IMR-90 (cell line): ENCODE results near the gene CPNE6. TPM values are rescaled to one million over a fixed set of nuclear protein-coding genes. Genes with fewer than 3 reads are reported as not detected.

Experiments
- ATAC-seq: fragments of 200-7000 bp; cut with Tn5 transposase; 2 replicates; pipeline ENCODE4 v1.9.1; 2020; ENCODE audit warnings: low read depth, mild to moderate bottlenecking, moderate library complexity
- BruUV-seq: library from RNA; stranded (reverse); fragments of 400-500 nt; replicated peaks from 2 replicates; lab custom pipeline; 2021; lab: Mats Ljungman, UMichigan
- CTCF ChIA-PET: fragments of 300-600 bp; formaldehyde crosslinking; extraction: SDS; loops from one replicate; lab custom pipeline; 2021; ENCODE audit warnings: antibody characterized with exemption; lab: Yijun Ruan, JAX
- POLR2A ChIA-PET: fragments of 300-600 bp; sonication (Branson Sonifier 250); formaldehyde crosslinking; loops from one replicate; lab custom pipeline; 2022; ENCODE audit warnings: antibody characterized with exemption; ENCODE audit not compliant: unreplicated experiment; lab: Charles Lee
- DNase-seq: peaks from one replicate; pipeline ENCODE4 v3.0.0; 2013
- H2AFZ ChIP-seq: replicated peaks from 2 replicates; pipeline ENCODE3; 2013; ENCODE audit warnings: low read length, mild to moderate bottlenecking; ENCODE audit not compliant: poor library complexity
- H2AK5ac ChIP-seq: 2 replicates; pipeline ENCODE4 v1.6.1; 2013; ENCODE audit warnings: low read depth, low read length, inconsistent platforms
- H2AK9ac ChIP-seq: replicated peaks from 2 replicates; pipeline ENCODE3; 2013; ENCODE audit warnings: mild to moderate bottlenecking, low read depth, low read length, moderate library complexity; ENCODE audit not compliant: poor library complexity
- H2BK120ac ChIP-seq: 2 replicates; pipeline ENCODE4 v1.6.1; 2013; ENCODE audit warnings: low read depth, low read length, inconsistent platforms
- H2BK15ac ChIP-seq: 3 replicates; pipeline ENCODE4 v1.6.1; 2013; ENCODE audit warnings: low read depth, low read length, inconsistent platforms
- H2BK20ac ChIP-seq: 2 replicates; pipeline ENCODE4 v1.6.1; 2013; ENCODE audit warnings: low read depth, mild to moderate bottlenecking, inconsistent platforms, low read length, moderate library complexity
- H2BK5ac ChIP-seq: 2 replicates; pipeline ENCODE4 v1.6.1; 2013; ENCODE audit warnings: mild to moderate bottlenecking, low read depth, low read length, inconsistent platforms; ENCODE audit not compliant: poor library complexity, severe bottlenecking
- H3K14ac ChIP-seq: replicated peaks from 2 replicates; pipeline ENCODE4 v1.6.1; 2013; ENCODE audit warnings: low read depth, low read length, inconsistent platforms
- H3K18ac ChIP-seq: 2 replicates; pipeline ENCODE4 v1.6.1; 2013; ENCODE audit warnings: low read depth, low read length, control low read depth
- H3K23ac ChIP-seq: 2 replicates; pipeline ENCODE4 v1.6.1; 2013; ENCODE audit warnings: low read depth, low read length, inconsistent platforms
- H3K27ac ChIP-seq: 2 replicates; pipeline ENCODE4 v1.5.1; 2013; ENCODE audit warnings: mild to moderate bottlenecking, control low read depth, low read length; ENCODE audit not compliant: insufficient read depth
- H3K27me3 ChIP-seq: 2 replicates; pipeline ENCODE4 v1.6.1; 2013; ENCODE audit warnings: low read length; ENCODE audit not compliant: control insufficient read depth, insufficient read depth
- H3K36me3 ChIP-seq: 2 replicates; pipeline ENCODE4 v1.6.1; 2013; ENCODE audit warnings: low read length, mixed read lengths; ENCODE audit not compliant: control insufficient read depth, insufficient read depth
- H3K4ac ChIP-seq: 2 replicates; pipeline ENCODE4 v1.6.1; 2013; ENCODE audit warnings: low read depth, low read length, inconsistent platforms
- H3K4me1 ChIP-seq: 2 replicates; pipeline ENCODE4 v1.6.1; 2013; ENCODE audit warnings: low read length, mixed read lengths; ENCODE audit not compliant: control insufficient read depth, insufficient read depth
- H3K4me2 ChIP-seq: 2 replicates; pipeline ENCODE4 v1.6.1; 2013; ENCODE audit warnings: low read depth, mild to moderate bottlenecking, control low read depth, low read length, moderate library complexity
- H3K4me3 ChIP-seq: 2 replicates; pipeline ENCODE4 v1.5.1; 2013; ENCODE audit warnings: low read depth, mild to moderate bottlenecking, control low read depth, low read length, moderate library complexity; ENCODE audit not compliant: insufficient read depth
- H3K56ac ChIP-seq: 2 replicates; pipeline ENCODE4 v1.6.1; 2013; ENCODE audit warnings: low read length, inconsistent platforms; ENCODE audit not compliant: insufficient read depth; ENCODE audit errors: extremely low read depth
- H3K79me1 ChIP-seq, 2 experiments: 2 replicates each; pipeline ENCODE4 v1.6.1; 2013; ENCODE audit warnings: low read length in 2 of 2, inconsistent platforms in 1 of 2, low read depth in 1 of 2
- H3K9ac ChIP-seq: 2 replicates; pipeline ENCODE4 v1.6.1; 2013; ENCODE audit warnings: low read depth, low read length, control low read depth
- H3K9me1 ChIP-seq: 2 replicates; pipeline ENCODE4 v1.6.1; 2013; ENCODE audit warnings: low read length, inconsistent platforms; ENCODE audit not compliant: insufficient read depth
- H3K9me3 ChIP-seq: 2 replicates; pipeline ENCODE4 v1.6.1; 2013; ENCODE audit warnings: low read length; ENCODE audit not compliant: control insufficient read depth, insufficient read depth
- H4K20me1 ChIP-seq: 2 replicates; pipeline ENCODE4 v1.6.1; 2013; ENCODE audit warnings: low read length, inconsistent platforms; ENCODE audit not compliant: insufficient read depth
- H4K5ac ChIP-seq: 2 replicates; pipeline ENCODE4 v1.6.1; 2013; ENCODE audit warnings: mild to moderate bottlenecking, low read depth, low read length, control low read depth
- H4K8ac ChIP-seq, 2 experiments: 2 replicates each; pipeline ENCODE4 v1.6.1; 2013; ENCODE audit warnings: low read depth in 2 of 2, low read length in 2 of 2, control low read depth in 1 of 2, inconsistent platforms in 1 of 2
- H4K91ac ChIP-seq: 2 replicates; pipeline ENCODE4 v1.6.1; 2013; ENCODE audit warnings: low read depth, low read length, inconsistent platforms; ENCODE audit not compliant: insufficient read depth
- BHLHE40 ChIP-seq: fragments of 150-350 bp; IDR thresholded peaks from 2 replicates; pipeline ENCODE4 v1.6.1; 2016; ENCODE audit warnings: mild to moderate bottlenecking, low read depth, low read length
- CEBPB ChIP-seq: IDR thresholded peaks from 2 replicates; pipeline ENCODE4 v1.6.1; 2012; ENCODE audit warnings: low read depth, low read length, improper control_type of control experiment
- CHD1 ChIP-seq: IDR thresholded peaks from 2 replicates; pipeline ENCODE4 v1.6.1; 2012; ENCODE audit warnings: low read depth, low read length, improper control_type of control experiment
- MAFK ChIP-seq: IDR thresholded peaks from 2 replicates; pipeline ENCODE4 v1.6.1; 2012; ENCODE audit warnings: low read depth, low read length, improper control_type of control experiment
- MAZ ChIP-seq: IDR thresholded peaks from 2 replicates; pipeline ENCODE4 v1.6.1; 2012; ENCODE audit warnings: low read depth, mild to moderate bottlenecking, low read length, improper control_type of control experiment, moderate library complexity, borderline replicate concordance
- NFE2L2 ChIP-seq: fragments of 150-350 bp; IDR thresholded peaks from 2 replicates; pipeline ENCODE4 v1.6.1; 2016; ENCODE audit warnings: low read depth, mild to moderate bottlenecking, low read length
- POLR2A ChIP-seq: IDR thresholded peaks from 2 replicates; pipeline ENCODE4 v1.6.1; 2012; ENCODE audit warnings: mild to moderate bottlenecking, low read depth, low read length
- RAD21 ChIP-seq: IDR thresholded peaks from 2 replicates; pipeline ENCODE4 v1.6.1; 2012; ENCODE audit warnings: low read length, improper control_type of control experiment
- RCOR1 ChIP-seq: IDR thresholded peaks from 2 replicates; pipeline ENCODE4 v1.6.1; 2012; ENCODE audit warnings: mild to moderate bottlenecking, low read length, improper control_type of control experiment; ENCODE audit not compliant: insufficient replicate concordance
- RFX5 ChIP-seq: IDR thresholded peaks from 2 replicates; pipeline ENCODE4 v1.8.0; 2012; ENCODE audit warnings: low read depth, mild to moderate bottlenecking, low read length, moderate library complexity
- WGBS, 2 experiments: methylation state at CpG; one replicate each; pipeline versions ENCODE4 v1.1.5 to v1.1.7; 2013; ENCODE audit warnings: missing lambda C conversion rate in 2 of 2; ENCODE audit not compliant: insufficient read length in 1 of 2; ENCODE audit errors: extremely low coverage in 2 of 2; 5-methylcytosine and 5-hydroxymethylcytosine counted together
- dilution Hi-C: fragments of 300-500 bp; cut with HindIII; formaldehyde crosslinking; loops from one replicate; pipeline ENCODE4 v1.14.3; 2018; ENCODE audit warnings: low sequenced_read_pairs; ENCODE audit not compliant: unreplicated experiment
- in situ Hi-C: fragments of 300-500 bp; cut with MboI; formaldehyde crosslinking; loops from 3 replicates; pipeline ENCODE4 v1.14.3; 2019; ENCODE audit warnings: low sequenced_read_pairs, inconsistent platforms, mixed read lengths
- intact Hi-C: fragments of 100-400 bp; cut with micrococcal nuclease; formaldehyde crosslinking; loops from 2 replicates; pipeline ENCODE4 v1.10.0; 2022
- polyA plus RNA-seq, 3 experiments: library from polyadenylated mRNA; depleted of rRNA; stranded (reverse); fragments of >200 nt; gene quantifications; 2 replicates each; pipeline ENCODE4 v1.2.3, GENCODE V29; 2012; ENCODE audit warnings: low replicate concordance in 1 of 3
- total RNA-seq: library from RNA; depleted of rRNA; stranded (reverse); fragments of >200 nt; gene quantifications from 2 replicates; pipeline ENCODE4 v1.2.3, GENCODE V29; 2012
- TF ChIP-seq, protein P1 (sequence below): conservative IDR thresholded peaks from 2 replicates; pipeline ENCODE4 v1.5.1; 2012; ENCODE audit warnings: mild to moderate bottlenecking, low read depth, low read length, improper control_type of control experiment
- TF ChIP-seq, protein P2 (sequence below): fragments of 150-350 bp; IDR thresholded peaks from 2 replicates; pipeline ENCODE4 v1.6.1; 2016; ENCODE audit warnings: low read depth, mild to moderate bottlenecking, low read length, moderate library complexity, borderline replicate concordance
- TF ChIP-seq, protein P3 (sequence below): fragments of 150-350 bp; IDR thresholded peaks from 2 replicates; pipeline ENCODE4 v1.6.1; 2017; ENCODE audit warnings: mild to moderate bottlenecking, antibody characterized with exemption, low read length, low read depth

Gene CPNE6
- total and polyA plus RNA-seq, 2 of the 4 experiments (the other 2 are of a cell fraction) = not detected

DNA sequence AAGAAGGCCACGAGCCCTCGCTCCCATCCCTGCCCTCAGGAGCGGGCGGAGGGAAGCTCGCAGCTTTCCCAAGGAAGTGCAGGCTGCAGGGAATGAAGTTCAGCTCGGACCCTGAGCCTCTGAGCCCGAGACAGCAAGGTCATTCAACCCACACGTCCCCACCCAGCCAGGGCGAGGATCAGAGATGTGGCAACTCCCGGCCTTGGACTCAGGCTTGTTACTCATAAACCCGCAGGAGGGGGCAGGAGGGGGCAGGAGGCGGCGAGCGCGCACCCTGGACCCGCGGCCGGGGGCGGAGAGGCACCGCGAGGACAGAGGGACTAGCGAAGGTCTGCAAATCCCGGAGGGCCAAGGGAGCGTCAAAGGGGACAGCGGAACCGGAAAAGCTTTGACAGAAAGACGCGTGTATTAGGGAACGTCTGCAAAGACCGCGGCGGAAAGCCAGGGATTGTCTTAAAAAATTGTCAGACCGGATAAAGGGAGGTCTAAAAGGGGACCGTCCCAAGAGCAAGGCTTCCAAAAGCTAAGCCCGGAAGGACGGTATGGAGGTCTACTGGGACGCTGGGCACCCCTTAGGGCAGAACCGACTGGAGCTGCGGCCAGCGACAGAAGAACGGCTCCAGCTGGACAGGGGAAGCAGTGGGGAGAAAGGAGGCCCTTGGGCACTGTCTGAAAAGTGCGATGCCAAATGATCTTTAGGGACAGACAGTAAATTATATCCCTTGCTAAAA, 42.6 kb downstream of the CPNE6 start:
- H3K27ac ChIP-seq = peak overlapping the region; percentile 87
- TF ChIP-seq RFX5 (no peak), BHLHE40 (no peak), MAFK (no peak), MAZ (peak; percentile 100), RAD21 (no peak), NFE2L2 (no peak), CEBPB (peak; percentile 97), RCOR1 (no peak), POLR2A (peak; percentile 69; the same call in 1 of the 2 replicates), CHD1 (no peak)
- TF ChIP-seq, protein P1, sequence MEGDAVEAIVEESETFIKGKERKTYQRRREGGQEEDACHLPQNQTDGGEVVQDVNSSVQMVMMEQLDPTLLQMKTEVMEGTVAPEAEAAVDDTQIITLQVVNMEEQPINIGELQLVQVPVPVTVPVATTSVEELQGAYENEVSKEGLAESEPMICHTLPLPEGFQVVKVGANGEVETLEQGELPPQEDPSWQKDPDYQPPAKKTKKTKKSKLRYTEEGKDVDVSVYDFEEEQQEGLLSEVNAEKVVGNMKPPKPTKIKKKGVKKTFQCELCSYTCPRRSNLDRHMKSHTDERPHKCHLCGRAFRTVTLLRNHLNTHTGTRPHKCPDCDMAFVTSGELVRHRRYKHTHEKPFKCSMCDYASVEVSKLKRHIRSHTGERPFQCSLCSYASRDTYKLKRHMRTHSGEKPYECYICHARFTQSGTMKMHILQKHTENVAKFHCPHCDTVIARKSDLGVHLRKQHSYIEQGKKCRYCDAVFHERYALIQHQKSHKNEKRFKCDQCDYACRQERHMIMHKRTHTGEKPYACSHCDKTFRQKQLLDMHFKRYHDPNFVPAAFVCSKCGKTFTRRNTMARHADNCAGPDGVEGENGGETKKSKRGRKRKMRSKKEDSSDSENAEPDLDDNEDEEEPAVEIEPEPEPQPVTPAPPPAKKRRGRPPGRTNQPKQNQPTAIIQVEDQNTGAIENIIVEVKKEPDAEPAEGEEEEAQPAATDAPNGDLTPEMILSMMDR = no peak
- TF ChIP-seq, protein P2, sequence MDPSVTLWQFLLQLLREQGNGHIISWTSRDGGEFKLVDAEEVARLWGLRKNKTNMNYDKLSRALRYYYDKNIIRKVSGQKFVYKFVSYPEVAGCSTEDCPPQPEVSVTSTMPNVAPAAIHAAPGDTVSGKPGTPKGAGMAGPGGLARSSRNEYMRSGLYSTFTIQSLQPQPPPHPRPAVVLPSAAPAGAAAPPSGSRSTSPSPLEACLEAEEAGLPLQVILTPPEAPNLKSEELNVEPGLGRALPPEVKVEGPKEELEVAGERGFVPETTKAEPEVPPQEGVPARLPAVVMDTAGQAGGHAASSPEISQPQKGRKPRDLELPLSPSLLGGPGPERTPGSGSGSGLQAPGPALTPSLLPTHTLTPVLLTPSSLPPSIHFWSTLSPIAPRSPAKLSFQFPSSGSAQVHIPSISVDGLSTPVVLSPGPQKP = no peak
- TF ChIP-seq, protein P3, sequence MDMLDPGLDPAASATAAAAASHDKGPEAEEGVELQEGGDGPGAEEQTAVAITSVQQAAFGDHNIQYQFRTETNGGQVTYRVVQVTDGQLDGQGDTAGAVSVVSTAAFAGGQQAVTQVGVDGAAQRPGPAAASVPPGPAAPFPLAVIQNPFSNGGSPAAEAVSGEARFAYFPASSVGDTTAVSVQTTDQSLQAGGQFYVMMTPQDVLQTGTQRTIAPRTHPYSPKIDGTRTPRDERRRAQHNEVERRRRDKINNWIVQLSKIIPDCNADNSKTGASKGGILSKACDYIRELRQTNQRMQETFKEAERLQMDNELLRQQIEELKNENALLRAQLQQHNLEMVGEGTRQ = 0 out of 2 replicates have a peak, but pooled peaks have one; percentile 14

More for the DNA sequence above, 42.6 kb downstream of the CPNE6 start:
- peaks cover 7% of the 10 kb centered on the region; the same call in 1 of the 2 replicates for H3K36me3 ChIP-seq
- DNase-seq (peak; percentile 87), ATAC-seq (peak; percentile 52)
- H2AK5ac ChIP-seq = peak overlapping the region; percentile 72
- H3K4ac ChIP-seq = peak overlapping the region; percentile 97
- peak overlapping the region; percentile 46 for H3K18ac ChIP-seq
- POLR2A ChIA-PET = interaction anchor here (1.0 to 1.8 kb wide), 2 partner anchors 22 to 33 kb away, joined by 6 to 7 read pairs; partner anchors contain the start of genes PSME1 and PSME2
- H3K14ac ChIP-seq = peak overlapping the region; percentile 78
- intact Hi-C loops (loop anchor here (1.0 to 2.0 kb wide), 2 partner anchors 27 to 47 kb away; partner anchors contain the start of genes EMC9 and IRF9), in situ Hi-C loops (no loop called here), dilution Hi-C loops (no loop called here)
- CTCF ChIA-PET = interaction anchor here (0.7 to 1.8 kb wide), 4 partner anchors 8 to 55 kb away, joined by 3 to 7 read pairs (median 4); partner anchors contain the start of gene IRF9
- peak overlapping the region; percentile 73 for H3K4me2 ChIP-seq
- no peaks in the 10 kb centered on the region for H3K9me3 ChIP-seq
- H3K4me3 ChIP-seq = peak overlapping the region; percentile 69
- no TSS peak for BruUV-seq
- peak overlapping the region; percentile 98 for H4K91ac ChIP-seq
- no peaks in the 10 kb centered on the region for H3K27me3 ChIP-seq
- H3K4me1 ChIP-seq = peaks cover 3% of the 10 kb centered on the region; the same call in 1 of the 2 replicates
- peak overlapping the region; percentile 94 for H3K56ac ChIP-seq
- peak overlapping the region; percentile 98 for H2AFZ ChIP-seq
- 0% methylated on average over 24 of the region's 42 CpGs; no CpG with 5 or more reads in 1 of the 2 experiments for WGBS, 2 experiments
- H3K79me1 ChIP-seq = peaks cover 10 to 16% of the 10 kb centered on the region in 2 experiments; a peak in 2 of 4 replicates
- peak overlapping the region; percentile 33; the same call in 1 of the 3 replicates for H2BK15ac ChIP-seq
- H3K23ac ChIP-seq = peak overlapping the region; percentile 95
- H3K9me1 ChIP-seq = peaks cover 8% of the 10 kb centered on the region; the same call in 1 of the 2 replicates
- peak overlapping the region; percentile 51 for H4K5ac ChIP-seq
- no peaks in the 10 kb centered on the region for H4K20me1 ChIP-seq
- peak overlapping the region; percentile 99 for H2AK9ac ChIP-seq
- H2BK120ac ChIP-seq = peak overlapping the region; percentile 86
- H2BK20ac ChIP-seq = peak overlapping the region; percentile 50
- H3K9ac ChIP-seq = peak overlapping the region; percentile 76
- peak overlapping the region; percentile 90 for H2BK5ac ChIP-seq
- peak overlapping the region; percentile 94 to 99 for H4K8ac ChIP-seq
